SU-DHL-6 (cell line): ENCODE data around the gene CEND1.
A peak's percentile ranks its signal among the peaks of the same experiment; 100 is the strongest.

ENCODE experiments used
- H2AFZ ChIP-seq: fragments of 200-600 bp; sonication (generic); 2 replicates; pipeline ENCODE4 v1.6.1; 2014; ENCODE audit warnings: low read depth, mild to moderate bottlenecking, moderate library complexity, mixed read lengths, antibody characterized with exemption, low read length; ENCODE audit not compliant: severe bottlenecking
- H3F3A ChIP-seq: fragments of 200-600 bp; shearing (Covaris generic); 2 replicates; pipeline ENCODE4 v1.6.0; 2016; ENCODE audit warnings: antibody characterized with exemption, mild to moderate bottlenecking; ENCODE audit not compliant: insufficient read depth
- H3K27ac ChIP-seq: fragments of 200-600 bp; sonication (generic); 2 replicates; pipeline ENCODE4 v1.5.1; 2016; ENCODE audit warnings: low read depth, mild to moderate bottlenecking, low read length, moderate library complexity, mixed read lengths
- H3K27me3 ChIP-seq: fragments of 200-600 bp; sonication (generic), shearing (Covaris generic); 2 replicates; pipeline ENCODE4 v1.6.0; 2014; ENCODE audit warnings: mild to moderate bottlenecking, low read length
- H3K36me3 ChIP-seq: fragments of 200-600 bp; sonication (generic); 2 replicates; pipeline ENCODE4 v1.6.1; 2014; ENCODE audit warnings: mild to moderate bottlenecking, low read length, mixed read lengths
- H3K4me2 ChIP-seq: fragments of 300-600, 200-600 bp; shearing (Covaris generic), sonication (generic); 2 replicates; pipeline ENCODE4 v1.6.0; 2014; ENCODE audit warnings: low read length, low read depth, mild to moderate bottlenecking; ENCODE audit not compliant: poor library complexity, severe bottlenecking
- H3K4me3 ChIP-seq: fragments of 200-600 bp; sonication (generic); 2 replicates; pipeline ENCODE4 v1.5.1; 2014; ENCODE audit warnings: antibody characterized with exemption, low read length, mild to moderate bottlenecking, mixed read lengths; ENCODE audit not compliant: insufficient read depth, poor library complexity, severe bottlenecking
- H3K79me2 ChIP-seq: fragments of 200-600 bp; sonication (generic); 2 replicates; pipeline ENCODE4 v1.6.1; 2014; ENCODE audit warnings: mild to moderate bottlenecking, low read length, moderate library complexity; ENCODE audit not compliant: insufficient read depth
- H3K9ac ChIP-seq: fragments of 200-600 bp; sonication (generic); 2 replicates; pipeline ENCODE4 v1.7.0; 2014; ENCODE audit warnings: mild to moderate bottlenecking, low read length
- H3K9me2 ChIP-seq: fragments of 200-600 bp; sonication (generic); replicated peaks from 2 replicates; pipeline ENCODE4 v1.6.1; 2014; ENCODE audit warnings: low read length; ENCODE audit not compliant: insufficient read depth
- H3K9me3 ChIP-seq: fragments of 200-600 bp; sonication (generic); 2 replicates; pipeline ENCODE4 v1.6.1; 2014; ENCODE audit warnings: low read length, mixed read lengths; ENCODE audit not compliant: insufficient read depth
- H4K20me1 ChIP-seq: fragments of 200-600 bp; sonication (generic); 2 replicates; pipeline ENCODE4 v1.6.1; 2014; ENCODE audit warnings: low read depth, mild to moderate bottlenecking, antibody characterized with exemption, low read length, moderate library complexity, mixed read lengths
- CTCF ChIP-seq: fragments of 200-600 bp; sonication (generic); IDR thresholded peaks from one replicate; pipeline ENCODE4 v1.5.1; 2017; ENCODE audit warnings: antibody characterized with exemption, mild to moderate bottlenecking, low read length, moderate library complexity; ENCODE audit not compliant: insufficient read depth, poor library complexity, severe bottlenecking
- EZH2phosphoT487 ChIP-seq: fragments of 200-600 bp; sonication (generic), shearing (Covaris generic); conservative IDR thresholded peaks from 2 replicates; pipeline ENCODE4 v1.6.1; 2018; ENCODE audit warnings: mild to moderate bottlenecking, antibody characterized with exemption, low read length, moderate library complexity, mixed read lengths

Gene CEND1

DNA sequence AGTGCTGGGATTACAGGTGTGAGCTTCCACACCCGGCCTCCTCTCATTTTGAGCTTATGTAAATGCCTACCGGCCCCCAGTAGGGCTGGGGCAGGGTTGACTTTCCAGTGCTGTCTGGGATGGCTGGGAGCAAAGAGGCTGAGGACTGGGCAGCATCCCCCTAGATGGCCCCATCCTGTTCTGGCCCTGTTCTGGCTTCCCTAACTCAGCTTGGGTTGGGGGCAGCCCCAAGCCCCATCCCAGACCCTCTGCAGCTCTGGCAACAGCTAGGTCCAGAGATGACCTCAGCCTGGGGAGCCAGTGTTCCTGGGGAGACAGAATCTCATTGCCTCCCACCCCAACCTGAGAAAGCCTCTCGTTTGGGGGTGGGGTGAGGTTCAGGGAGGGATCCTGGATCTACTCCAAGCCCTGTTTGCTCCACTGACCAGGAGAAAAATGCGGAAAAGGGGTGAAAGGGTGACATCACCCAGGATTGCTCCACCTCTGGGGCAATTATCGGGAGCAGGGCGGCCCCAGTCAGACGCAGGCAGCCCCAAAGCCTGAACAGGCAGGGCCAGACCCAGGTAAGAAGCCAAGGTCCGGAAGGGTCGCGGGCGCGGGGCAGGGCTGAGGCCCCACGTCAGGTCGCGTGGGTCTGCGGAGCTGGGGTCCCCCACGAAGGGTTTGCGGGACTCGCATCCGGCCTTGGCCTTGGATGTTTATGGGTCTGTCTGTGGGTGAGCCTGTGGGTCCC lies 28.7 kb upstream of the CEND1 start, which contains the start of gene PNPLA2:
Gene PNPLA2 (plus strand): TSS at position 519 of the 733 bp plus-strand sequence. CDS start 805 bp downstream, outside the sequence.
- peak within 1 kb of the TSS; percentile 59 for H3K4me2 ChIP-seq
- H3K27ac ChIP-seq: peak within 1 kb of the TSS; percentile 34; the same call in 1 of the 2 replicates
- H4K20me1 ChIP-seq: no peaks in the 10 kb centered on the region; the same call in 1 of the 2 replicates
- H3K9me2 ChIP-seq: no peaks in the 10 kb centered on the region
- H3K79me2 ChIP-seq: no peaks in the 10 kb centered on the region
- H3K27me3 ChIP-seq: no peaks in the 10 kb centered on the region
- no peaks in the 10 kb centered on the region for H3K9me3 ChIP-seq
- H3K9ac ChIP-seq: peak within 1 kb of the TSS; percentile 61
- no peak for TF ChIP-seq CTCF
- TF ChIP-seq EZH2phosphoT487: no peak
- H2AFZ ChIP-seq: peak within 1 kb of the TSS; percentile 49
- H3K4me3 ChIP-seq: peak within 1 kb of the TSS; percentile 61
- no peaks in the 10 kb centered on the region for H3K36me3 ChIP-seq
- H3F3A ChIP-seq: peaks cover 7% of the 10 kb centered on the region; the same call in 1 of the 2 replicates

DNA sequence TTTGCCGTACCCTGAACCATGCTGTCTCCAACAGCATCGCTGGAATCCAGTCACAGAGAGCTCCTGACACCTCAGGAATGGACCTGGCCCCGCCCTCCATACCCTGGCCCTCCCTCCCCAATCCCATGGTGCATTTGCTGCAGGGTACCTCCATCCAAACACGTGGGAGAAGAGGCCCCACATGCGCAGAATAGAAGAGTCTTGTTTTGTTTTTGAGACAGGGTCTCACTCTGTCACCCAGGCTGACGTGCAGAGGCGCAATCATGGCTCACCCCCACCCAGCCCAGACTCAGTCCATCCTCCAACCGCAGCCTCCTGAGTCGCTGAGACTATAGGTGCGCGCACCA lies 26.5 kb upstream of the CEND1 start:
- H3F3A ChIP-seq: peaks cover 27% of the 10 kb centered on the region
- H3K9me2 ChIP-seq: no peaks in the 10 kb centered on the region
- TF ChIP-seq EZH2phosphoT487 (no peak), CTCF (no peak)
- no peak overlapping the region for H3K9ac ChIP-seq
- no peaks in the 10 kb centered on the region; the same call in 1 of the 2 replicates for H4K20me1 ChIP-seq
- no peak overlapping the region for H2AFZ ChIP-seq
- no peak overlapping the region for H3K4me3 ChIP-seq
- no peaks in the 10 kb centered on the region for H3K27me3 ChIP-seq
- no peak overlapping the region for H3K27ac ChIP-seq
- no peak overlapping the region for H3K4me2 ChIP-seq
- peaks cover 14% of the 10 kb centered on the region for H3K36me3 ChIP-seq
- H3K79me2 ChIP-seq: peaks cover 4% of the 10 kb centered on the region
- H3K9me3 ChIP-seq: no peaks in the 10 kb centered on the region

- peaks cover 10% of the 10 kb centered on the region for H3K79me2 ChIP-seq
- no peak overlapping the region for H2AFZ ChIP-seq
- H3K9ac ChIP-seq: no peak overlapping the region
- peaks cover 33% of the 10 kb centered on the region for H3F3A ChIP-seq
- H3K4me2 ChIP-seq: no peak overlapping the region
- TF ChIP-seq CTCF (no peak), EZH2phosphoT487 (no peak)
- H4K20me1 ChIP-seq: peaks cover 3% of the 10 kb centered on the region; the same call in 1 of the 2 replicates
- H3K9me3 ChIP-seq: no peaks in the 10 kb centered on the region
- no peak overlapping the region for H3K27ac ChIP-seq
- H3K36me3 ChIP-seq: peaks cover 19% of the 10 kb centered on the region
- H3K27me3 ChIP-seq: no peaks in the 10 kb centered on the region
- no peak overlapping the region for H3K4me3 ChIP-seq
- H3K9me2 ChIP-seq: no peaks in the 10 kb centered on the region
Measured at GRCh38 chr11:815675-816432, 26.0 kb upstream of the CEND1 start.
